Naive thymus-derived CD4-positive, alpha-beta T cell (primary cell): ENCODE measurements around the gene SCAMP1. TPM values are rescaled to one million over a fixed set of nuclear protein-coding genes. Genes with fewer than 3 reads are reported as not detected.

Experiments
- ATAC-seq: fragments of 150-1000 bp; cut with Tn5 transposase; 2 replicates; pipeline ENCODE4 v1.10.0; 2021; ENCODE audit warnings: mild to moderate bottlenecking, moderate library complexity
- CTCF ChIA-PET: fragments of 350-600 bp; sonication (Branson Sonifier 250); formaldehyde crosslinking; loops from one replicate; lab custom pipeline; 2021; ENCODE audit warnings: antibody characterized with exemption; lab: Charles Lee
- POLR2A ChIA-PET: fragments of 350-600 bp; sonication (Branson Sonifier 250); formaldehyde crosslinking; loops from one replicate; lab custom pipeline; 2021; ENCODE audit warnings: antibody characterized with exemption, inconsistent platforms; lab: Charles Lee
- DNase-seq, 9 donors: peaks; one replicate each; pipeline versions ENCODE4 v3.0.0 to v3.0.0-alpha.2; 2020 to 2022; ENCODE audit warnings: mixed read lengths in 1 of 9
- H3K27ac ChIP-seq: one replicate; pipeline ENCODE4 v1.7.0; 2013; ENCODE audit warnings: mild to moderate bottlenecking, low read depth, low read length, moderate library complexity
- H3K27me3 ChIP-seq, 2 donors: one replicate each; pipeline ENCODE4 v1.7.0; 2013; ENCODE audit warnings: low read length in 2 of 2, mild to moderate bottlenecking in 2 of 2, moderate library complexity in 2 of 2; ENCODE audit not compliant: control insufficient read depth in 2 of 2, insufficient read depth in 2 of 2
- H3K36me3 ChIP-seq, 3 experiments: 1 replicate in 2 of 3; 2 replicates in 1 of 3; pipeline ENCODE4 v1.7.0; 2013; ENCODE audit warnings: low read length in 3 of 3, mild to moderate bottlenecking in 3 of 3, moderate library complexity in 1 of 3; ENCODE audit not compliant: insufficient read depth in 3 of 3, control insufficient read depth in 2 of 3
- H3K4me1 ChIP-seq, 2 donors: one replicate each; pipeline ENCODE4 v1.7.0; 2013; ENCODE audit warnings: low read length in 2 of 2, mild to moderate bottlenecking in 2 of 2, moderate library complexity in 1 of 2; ENCODE audit not compliant: control insufficient read depth in 2 of 2, insufficient read depth in 2 of 2
- H3K4me3 ChIP-seq: 2 replicates; pipeline ENCODE4 v1.7.0; 2013; ENCODE audit warnings: mild to moderate bottlenecking, low read length
- H3K9me3 ChIP-seq, 3 experiments: 1 replicate in 2 of 3; 2 replicates in 1 of 3; pipeline ENCODE4 v1.7.0; 2013; ENCODE audit warnings: low read length in 3 of 3; ENCODE audit not compliant: control insufficient read depth in 2 of 3
- H3K27ac Mint-ChIP-seq, 9 donors: one replicate each; pipeline ENCODE4 v1.8.0; 2020 to 2022; ENCODE audit warnings: mixed read lengths in 9 of 9, mild to moderate bottlenecking in 8 of 9, moderate library complexity in 5 of 9, inconsistent platforms in 2 of 9
- H3K27me3 Mint-ChIP-seq, 5 donors: one replicate each; pipeline ENCODE4 v1.8.0; 2021 to 2022; ENCODE audit warnings: mixed read lengths in 5 of 5, mild to moderate bottlenecking in 1 of 5
- H3K36me3 Mint-ChIP-seq, 5 donors: one replicate each; pipeline ENCODE4 v1.8.0; 2020 to 2022; ENCODE audit warnings: mixed read lengths in 5 of 5, mild to moderate bottlenecking in 3 of 5, inconsistent platforms in 1 of 5
- H3K4me1 Mint-ChIP-seq, 7 donors: one replicate each; pipeline ENCODE4 v1.8.0; 2020 to 2022; ENCODE audit warnings: mixed read lengths in 7 of 7, mild to moderate bottlenecking in 3 of 7, inconsistent platforms in 1 of 7
- H3K4me3 Mint-ChIP-seq, 10 donors: one replicate each; pipeline ENCODE4 v1.8.0; 2020 to 2022; ENCODE audit warnings: mild to moderate bottlenecking in 10 of 10, mixed read lengths in 10 of 10, moderate library complexity in 6 of 10, inconsistent platforms in 2 of 10
- H3K9me3 Mint-ChIP-seq, 11 donors: one replicate each; pipeline ENCODE4 v1.8.0; 2020 to 2022; ENCODE audit warnings: mixed read lengths in 11 of 11, mild to moderate bottlenecking in 4 of 11, inconsistent platforms in 1 of 11, moderate library complexity in 1 of 11
- intact Hi-C, 2 donors: fragments of 100-400 bp; cut with micrococcal nuclease; formaldehyde crosslinking; loops; one replicate each; pipeline ENCODE4 v1.15.1; 2023
- polyA plus RNA-seq, 2 donors: library from polyadenylated mRNA; unstranded; fragments of 300-500 nt; fragmentation: Illumina TruSeq; gene quantifications; one replicate each; pipeline ENCODE4 v1.2.3, GENCODE V29; 2021
- total RNA-seq, 6 experiments: library from RNA in 5 of 6; stranded (reverse) in 5 of 6; gene quantifications; 1 replicate in 5 of 6; 2 replicates in 1 of 6; pipeline ENCODE4 v1.2.3 and lab custom pipeline; 2021 to 2026

The SCAMP1 gene
- total and polyA plus RNA-seq, 7 experiments from 2014 or later = 16.9 to 29.8 (median 25.7) TPM

DNA sequence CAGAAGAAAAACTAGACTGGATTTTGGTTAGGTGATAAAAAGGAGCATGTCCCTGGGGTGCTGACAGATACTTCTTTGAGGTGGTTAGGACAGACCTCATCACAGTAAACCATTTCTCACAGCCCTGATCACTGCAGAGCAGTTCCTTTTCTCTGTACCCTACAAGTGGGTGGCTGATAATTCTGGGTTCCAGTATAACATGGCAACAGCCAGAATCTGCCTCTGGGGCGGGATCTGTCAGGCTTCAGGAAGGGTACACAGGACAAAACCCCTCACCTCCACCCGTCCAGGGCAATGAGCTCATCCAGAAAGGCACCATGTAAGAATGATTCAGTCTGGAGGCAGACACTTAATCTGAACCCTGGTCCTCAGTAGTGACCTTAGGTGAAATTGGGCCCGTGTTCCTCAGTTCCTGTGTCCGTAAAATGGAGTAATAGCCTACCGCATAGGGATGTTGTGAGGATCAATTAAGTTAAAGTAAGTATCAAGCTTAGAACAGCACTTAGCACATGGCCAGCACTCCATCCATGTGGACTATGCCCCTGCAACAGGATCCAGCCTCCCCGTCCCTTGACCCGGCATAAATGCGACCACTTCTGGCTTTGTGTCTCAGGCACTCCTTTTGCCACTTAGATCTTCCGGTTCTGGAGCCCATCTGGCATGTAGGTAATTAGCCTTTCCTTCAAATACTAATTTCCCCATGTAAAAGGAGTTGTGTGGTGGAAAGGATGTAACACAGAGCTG, 159.0 kb downstream of the SCAMP1 start:
- no peaks in the 10 kb centered on the region for H3K4me1 Mint-ChIP-seq
- DNase-seq (no peak), ATAC-seq (peak; percentile 20)
- Histone ChIP-seq H3K27me3 (peaks cover 0 to 2% of the 10 kb centered on the region in 2 donors), H3K4me1 (no peaks in the 10 kb centered on the region), H3K9me3 (no peaks in the 10 kb centered on the region), H3K36me3 (no peaks in the 10 kb centered on the region), H3K27ac (no peak overlapping the region), H3K4me3 (no peak overlapping the region)
- CTCF ChIA-PET = no interaction called here
- no peaks in the 10 kb centered on the region for H3K36me3 Mint-ChIP-seq
- H3K4me3 Mint-ChIP-seq = no peak overlapping the region
- intact Hi-C loops = no loop called here
- peaks cover 37 to 67% (median 57%) of the 10 kb centered on the region in 5 donors for H3K27me3 Mint-ChIP-seq
- H3K27ac Mint-ChIP-seq = no peak overlapping the region
- H3K9me3 Mint-ChIP-seq = no peaks in the 10 kb centered on the region
- POLR2A ChIA-PET = no interaction called here

DNA sequence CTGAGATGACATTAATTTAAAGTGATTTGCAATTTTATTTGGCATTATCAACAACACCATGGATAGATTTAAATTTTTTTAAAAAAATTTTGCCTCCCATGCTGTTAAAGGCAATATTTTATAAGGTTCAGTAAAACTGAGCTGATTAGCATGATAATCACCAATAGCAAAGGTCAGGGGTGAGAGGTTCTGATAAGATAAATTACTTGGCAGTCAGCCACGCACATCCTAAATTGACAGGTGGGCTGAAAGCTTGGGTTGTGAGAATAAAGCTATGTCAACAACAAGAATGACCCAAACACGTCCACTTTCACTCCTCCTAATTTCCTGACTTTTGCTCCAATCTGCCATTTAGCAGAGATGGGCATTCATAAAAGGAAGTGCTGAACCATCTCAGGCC, 161.0 kb downstream of the SCAMP1 start:
- Mint-ChIP-seq H3K4me1 (no peaks in the 10 kb centered on the region), H3K27ac (no peak overlapping the region), H3K4me3 (no peak overlapping the region), H3K27me3 (peaks cover 32 to 54% (median 44%) of the 10 kb centered on the region in 5 donors), H3K36me3 (no peaks in the 10 kb centered on the region), H3K9me3 (no peaks in the 10 kb centered on the region)
- CTCF ChIA-PET = no interaction called here
- Histone ChIP-seq H3K27me3 (peaks cover 0 to 2% of the 10 kb centered on the region in 2 donors), H3K27ac (no peak overlapping the region), H3K4me1 (no peaks in the 10 kb centered on the region), H3K36me3 (no peaks in the 10 kb centered on the region), H3K9me3 (no peaks in the 10 kb centered on the region), H3K4me3 (no peak overlapping the region)
- intact Hi-C loops = no loop called here
- POLR2A ChIA-PET = no interaction called here
- no peak for ATAC-seq
- no peak for DNase-seq

- ATAC-seq (no peak), DNase-seq (no peak)
- no peaks in the 10 kb centered on the region for H3K9me3 Mint-ChIP-seq
- Histone ChIP-seq H3K36me3 (no peaks in the 10 kb centered on the region), H3K27ac (no peak overlapping the region), H3K27me3 (peaks cover 0 to 2% of the 10 kb centered on the region in 2 donors), H3K4me3 (no peak overlapping the region), H3K4me1 (no peaks in the 10 kb centered on the region), H3K9me3 (no peaks in the 10 kb centered on the region)
- CTCF ChIA-PET = interaction anchor here (0.7 kb wide), 1 partner anchor 594 kb away, joined by 3 read pairs; no protein-coding TSS in a partner anchor
- POLR2A ChIA-PET = no interaction called here
- intact Hi-C loops = no loop called here
- no peaks in the 10 kb centered on the region for H3K36me3 Mint-ChIP-seq
- peaks cover 28 to 46% (median 38%) of the 10 kb centered on the region in 5 donors for H3K27me3 Mint-ChIP-seq
- no peak overlapping the region for H3K27ac Mint-ChIP-seq
- H3K4me3 Mint-ChIP-seq = no peak overlapping the region
- H3K4me1 Mint-ChIP-seq = no peaks in the 10 kb centered on the region
Observed at GRCh38 chr5:78522476-78523260, 162.3 kb downstream of the SCAMP1 start.

- Mint-ChIP-seq H3K27me3 (peaks cover 26 to 44% (median 33%) of the 10 kb centered on the region in 5 donors), H3K27ac (no peak overlapping the region), H3K9me3 (no peaks in the 10 kb centered on the region), H3K4me3 (no peak overlapping the region), H3K36me3 (no peaks in the 10 kb centered on the region), H3K4me1 (no peaks in the 10 kb centered on the region)
- intact Hi-C loops = no loop called here
- POLR2A ChIA-PET = no interaction called here
- peaks cover 0 to 2% of the 10 kb centered on the region in 2 donors for H3K27me3 ChIP-seq
- H3K36me3 ChIP-seq = no peaks in the 10 kb centered on the region
- H3K4me1 ChIP-seq = no peaks in the 10 kb centered on the region
- no peak for ATAC-seq
- H3K27ac ChIP-seq = no peak overlapping the region
- CTCF ChIA-PET = interaction anchor here (0.7 kb wide), 1 partner anchor 594 kb away, joined by 3 read pairs; no protein-coding TSS in a partner anchor
- H3K4me3 ChIP-seq = no peak overlapping the region
- no peaks in the 10 kb centered on the region for H3K9me3 ChIP-seq
- no peak for DNase-seq
Observed at GRCh38 chr5:78523314-78524193, 163.1 kb downstream of the SCAMP1 start.

- no peak overlapping the region for H3K27ac Mint-ChIP-seq
- Histone ChIP-seq H3K27me3 (no peaks in the 10 kb centered on the region), H3K9me3 (no peaks in the 10 kb centered on the region), H3K4me3 (no peak overlapping the region), H3K27ac (no peak overlapping the region), H3K4me1 (no peaks in the 10 kb centered on the region), H3K36me3 (no peaks in the 10 kb centered on the region)
- no peaks in the 10 kb centered on the region for H3K36me3 Mint-ChIP-seq
- no peaks in the 10 kb centered on the region for H3K4me1 Mint-ChIP-seq
- no peaks in the 10 kb centered on the region for H3K9me3 Mint-ChIP-seq
- ChIA-PET CTCF (no interaction called here), POLR2A (no interaction called here)
- no peak overlapping the region for H3K4me3 Mint-ChIP-seq
- no peak for DNase-seq
- H3K27me3 Mint-ChIP-seq = peaks cover 13 to 24% (median 19%) of the 10 kb centered on the region in 5 donors
- intact Hi-C loops = no loop called here
- ATAC-seq = peak; percentile 19
Observed at GRCh38 chr5:78526049-78526525, 165.7 kb downstream of the SCAMP1 start.

DNA sequence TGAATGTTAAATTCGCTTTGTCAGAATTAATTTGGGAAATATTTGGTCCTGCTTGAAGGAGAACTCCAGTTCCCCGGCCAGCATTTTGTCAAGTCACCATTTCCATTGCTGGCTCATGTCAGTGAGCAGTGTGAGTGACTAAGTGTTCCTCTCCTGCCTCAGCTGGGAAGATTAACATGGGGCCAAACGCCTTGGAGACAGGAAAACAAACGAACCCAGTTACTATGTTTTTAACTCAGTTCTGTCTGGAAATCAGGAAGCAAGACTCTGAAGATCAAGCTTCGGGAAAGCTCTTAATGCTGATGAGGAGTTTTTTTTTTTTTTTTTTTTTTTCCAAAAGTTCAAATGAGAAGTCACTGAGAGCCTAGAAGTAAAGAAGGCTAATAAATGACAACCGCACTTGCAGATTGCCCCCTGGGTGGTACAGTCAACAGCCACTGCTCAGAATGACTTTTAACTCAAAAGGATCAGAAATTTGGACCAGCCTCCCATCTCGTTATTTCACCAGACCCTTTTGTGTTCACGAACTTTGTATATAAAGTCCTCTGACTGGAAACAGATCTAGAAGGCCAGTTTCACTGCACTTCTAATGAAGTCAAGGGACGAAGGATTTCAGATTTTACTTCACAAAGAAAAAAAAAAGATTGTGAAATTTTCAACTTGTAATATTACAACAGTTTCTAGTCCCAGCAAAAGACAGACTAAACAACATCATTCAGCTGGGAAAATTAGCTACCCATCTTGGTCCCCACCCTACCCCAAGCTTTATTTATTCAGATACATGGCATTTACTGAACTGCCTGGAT, 166.8 kb downstream of the SCAMP1 start:
- CTCF ChIA-PET = no interaction called here
- ATAC-seq = peak; percentile 77

More for the DNA sequence above, 166.8 kb downstream of the SCAMP1 start:
- no peak overlapping the region for H3K4me3 Mint-ChIP-seq
- Histone ChIP-seq H3K9me3 (no peaks in the 10 kb centered on the region), H3K4me3 (no peak overlapping the region), H3K27ac (no peak overlapping the region), H3K27me3 (no peaks in the 10 kb centered on the region), H3K36me3 (no peaks in the 10 kb centered on the region), H3K4me1 (no peaks in the 10 kb centered on the region)
- intact Hi-C loops = no loop called here
- no peaks in the 10 kb centered on the region for H3K9me3 Mint-ChIP-seq
- no peaks in the 10 kb centered on the region for H3K4me1 Mint-ChIP-seq
- H3K36me3 Mint-ChIP-seq = no peaks in the 10 kb centered on the region
- no peak for DNase-seq
- H3K27ac Mint-ChIP-seq = no peak overlapping the region
- H3K27me3 Mint-ChIP-seq = peaks cover 13 to 24% (median 18%) of the 10 kb centered on the region in 5 donors
- POLR2A ChIA-PET = no interaction called here
